GM21447 (cell line): Measurements from ENCODE around the gene LGR5.
"Not testable (repeated sequence)": the region's sequence is repeated elsewhere in the genome, so short reads cannot be mapped to it uniquely, and the experiment has no call there.

Experiments
- ATAC-seq: cut with Tn5 transposase; IDR thresholded peaks from one replicate; pipeline ENCODE4 v1.9.1; 2021; ENCODE audit not compliant: unreplicated experiment

Gene LGR5

GRCh38 chr12:71472441-71472911 lies 32.9 kb downstream of the LGR5 start:
- no peak for ATAC-seq

GRCh38 chr12:71474791-71475190 lies 35.2 kb downstream of the LGR5 start:
- no peak for ATAC-seq

GRCh38 chr12:71475280-71475679 lies 35.7 kb downstream of the LGR5 start:
- ATAC-seq, result no peak

DNA sequence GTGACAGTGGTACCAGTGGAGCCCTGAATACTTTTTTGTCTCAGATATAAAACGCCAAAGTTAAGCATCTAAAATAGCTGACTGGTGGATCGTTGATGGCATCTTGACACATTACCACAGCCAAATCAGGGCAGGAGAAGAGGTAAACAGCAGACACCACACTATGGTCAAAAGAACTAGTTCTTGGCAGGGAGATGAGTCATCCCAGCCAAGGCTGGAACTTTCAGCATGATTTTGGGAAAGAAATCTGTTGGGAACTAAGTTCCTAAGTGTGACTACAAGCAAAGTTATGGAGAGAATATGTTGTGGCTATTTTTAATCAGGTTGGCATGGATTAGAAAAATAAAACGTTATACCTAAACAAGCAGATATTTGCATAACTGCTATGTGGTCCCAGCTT lies 36.9 kb downstream of the LGR5 start:
- no peak for ATAC-seq

GRCh38 chr12:71477609-71478008 lies 38.0 kb downstream of the LGR5 start:
- ATAC-seq, result no peak

DNA sequence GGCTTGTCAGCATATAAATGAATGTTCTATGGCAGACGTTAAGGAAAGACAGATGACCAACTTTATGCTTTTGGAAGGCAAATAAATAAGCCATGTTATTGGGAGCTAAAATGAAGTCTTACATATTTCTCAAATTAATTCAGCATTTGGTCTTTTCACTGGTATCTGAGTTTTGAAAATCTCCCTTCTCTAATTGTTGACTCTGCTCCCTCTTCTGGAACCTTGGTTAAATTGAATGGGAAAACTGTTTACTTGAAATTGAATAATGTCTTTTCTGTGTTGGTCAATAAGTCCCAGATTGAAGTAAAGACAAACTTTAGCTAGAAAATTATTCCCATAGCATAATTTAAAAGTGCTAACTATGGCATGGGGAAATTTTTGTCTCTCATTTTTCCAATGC lies 38.7 kb downstream of the LGR5 start:
- ATAC-seq, result no peak

DNA sequence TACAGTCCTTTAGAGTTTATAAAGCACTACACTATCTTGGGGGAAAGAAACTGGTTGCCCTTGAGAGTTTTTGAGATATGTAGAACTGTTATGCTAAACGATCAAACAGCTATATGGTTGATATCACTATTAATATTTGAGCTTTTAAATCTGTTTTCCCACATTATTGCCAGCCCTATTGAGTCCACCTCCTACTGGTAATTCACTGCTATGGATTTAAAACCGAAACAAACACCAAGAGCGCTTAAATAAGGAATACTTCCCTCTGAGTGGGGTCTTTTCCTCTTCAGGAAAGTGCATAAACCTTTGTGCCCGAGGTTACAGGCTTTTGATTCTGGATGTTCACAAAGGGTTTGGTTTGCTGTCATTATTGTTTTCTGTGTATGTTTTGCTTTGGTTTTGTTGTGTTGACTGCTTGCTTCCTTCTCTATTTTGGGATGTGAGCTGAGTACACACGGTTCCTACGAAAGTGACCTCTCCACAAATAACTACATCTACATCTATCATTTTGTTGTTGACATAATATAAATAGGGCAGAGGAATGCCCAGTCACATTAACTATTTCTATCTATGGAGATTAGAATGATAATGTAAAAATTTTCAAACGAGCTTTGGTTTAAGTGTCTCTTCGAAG lies 44.8 kb downstream of the LGR5 start:
- no peak for ATAC-seq

DNA sequence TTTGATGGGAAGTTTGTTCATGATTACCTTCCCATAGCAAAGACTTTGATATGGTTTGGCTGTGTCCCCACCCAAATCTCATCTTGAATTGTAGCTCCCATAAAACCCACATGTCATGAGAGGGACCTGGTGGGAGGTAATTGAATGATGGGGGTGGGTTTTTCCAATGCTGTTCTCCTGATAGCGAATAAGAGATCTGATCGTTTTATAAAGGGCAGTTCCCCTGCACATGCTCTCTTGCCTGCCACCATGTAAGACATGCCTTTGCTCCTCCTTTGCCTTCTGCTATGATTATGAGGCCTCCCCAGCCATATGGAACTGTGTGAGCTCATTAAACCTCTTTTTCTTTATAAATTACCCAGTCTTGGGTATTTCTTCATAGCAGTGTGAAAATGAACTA lies 51.2 kb downstream of the LGR5 start:
- not testable (repeated sequence) for ATAC-seq

DNA sequence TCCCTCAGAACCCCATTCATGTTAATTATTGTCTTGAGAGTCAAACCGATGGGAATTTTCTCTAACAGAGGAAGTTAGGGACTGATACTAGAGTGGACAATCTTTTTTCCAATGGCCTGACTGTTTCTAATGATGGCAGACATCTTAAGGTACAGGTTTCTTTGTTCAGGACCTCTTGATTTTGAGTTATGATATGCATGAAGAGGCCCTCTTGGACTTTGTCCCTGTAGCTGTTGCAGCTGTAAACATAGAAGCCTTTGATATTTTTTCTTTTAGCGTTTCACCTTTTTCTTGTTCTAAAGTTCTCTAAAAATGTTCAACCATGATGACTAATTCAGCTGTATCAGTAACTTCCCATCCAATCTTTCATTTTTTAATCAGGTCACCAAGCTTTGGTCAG lies 53.0 kb downstream of the LGR5 start:
- ATAC-seq, result no peak

DNA sequence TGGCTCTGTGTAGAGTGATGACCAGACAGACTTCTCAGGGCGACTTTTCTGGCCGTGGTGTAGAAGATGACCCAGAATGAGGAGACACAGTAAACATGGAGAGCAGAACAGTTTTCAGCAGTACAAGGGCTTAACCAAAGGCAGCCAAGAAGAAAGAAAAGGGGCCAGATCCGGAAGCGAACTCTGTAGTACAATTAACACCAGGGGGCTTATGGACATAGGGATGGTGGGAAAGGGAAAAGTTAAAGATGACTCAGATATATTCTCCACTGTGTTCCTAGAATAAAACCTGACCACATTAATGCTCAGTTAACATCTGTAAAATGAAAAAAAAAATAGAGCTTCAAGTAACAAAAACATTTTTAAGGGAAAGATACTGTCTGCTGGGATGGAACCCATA lies 60.2 kb downstream of the LGR5 start:
- no peak for ATAC-seq

- no peak for ATAC-seq
Observed at GRCh38 chr12:71503579-71504391, 64.2 kb downstream of the LGR5 start.

GRCh38 chr12:71504476-71504875 lies 64.9 kb downstream of the LGR5 start:
- no peak for ATAC-seq

GRCh38 chr12:71509705-71510104 lies 70.1 kb downstream of the LGR5 start:
- ATAC-seq, result no peak

- ATAC-seq, result no peak
Observed at GRCh38 chr12:71517145-71517846, 77.7 kb downstream of the LGR5 start.

DNA sequence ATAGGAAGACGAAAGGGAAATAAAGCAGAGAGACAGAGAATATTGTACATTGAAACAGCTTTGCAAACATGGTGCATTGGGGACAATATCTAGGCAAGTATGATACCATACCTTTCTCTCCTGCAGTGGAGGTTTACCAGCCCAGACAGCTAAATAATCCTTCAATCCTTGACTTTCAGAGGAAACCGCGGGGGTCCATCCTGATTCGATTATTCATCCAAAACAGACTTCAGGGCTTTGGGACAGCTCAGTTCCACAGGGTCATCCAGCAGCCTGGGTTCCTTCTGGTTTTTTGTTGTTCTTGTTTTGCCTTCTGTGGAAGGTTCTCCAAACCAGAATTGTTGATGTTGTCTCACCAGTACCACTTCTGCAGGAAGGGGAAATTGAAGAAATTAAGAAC lies 81.5 kb downstream of the LGR5 start:
- ATAC-seq, result no peak

GRCh38 chr12:71524626-71525025 lies 85.0 kb downstream of the LGR5 start:
- no peak for ATAC-seq

- ATAC-seq, result no peak
Observed at GRCh38 chr12:71533703-71534102, 94.1 kb downstream of the LGR5 start.

DNA sequence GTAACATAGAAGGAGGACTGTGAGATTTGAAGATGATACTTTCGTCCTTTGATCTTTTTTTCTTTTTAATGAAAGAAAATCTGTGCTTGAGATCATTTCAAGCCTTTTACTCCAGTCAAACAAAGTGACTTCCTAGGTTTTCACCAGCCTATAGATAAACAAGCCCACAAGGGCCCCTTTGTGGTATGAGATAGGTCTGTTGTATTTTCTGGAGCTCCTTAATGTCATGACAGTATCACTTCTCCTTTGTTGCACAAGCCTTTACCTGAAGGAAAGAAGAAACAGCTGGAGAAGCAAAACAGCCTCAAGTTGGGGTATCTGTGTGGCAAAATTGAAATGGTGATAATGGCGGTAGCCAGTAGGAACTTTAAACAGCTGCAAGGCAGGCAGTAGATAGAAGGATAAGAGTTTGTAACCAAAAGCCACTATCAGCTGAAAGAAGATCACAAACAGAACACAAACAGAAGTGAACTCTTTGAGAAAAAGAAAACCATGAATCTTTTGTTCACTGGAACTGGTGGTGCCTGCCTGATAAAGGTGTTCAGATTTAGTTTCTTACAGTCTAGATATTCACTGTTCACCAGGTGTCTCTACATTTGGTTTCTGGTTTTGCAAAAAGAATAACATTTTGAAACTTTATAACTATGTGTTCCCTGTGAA lies 96.8 kb downstream of the LGR5 start:
- ATAC-seq, result no peak

DNA sequence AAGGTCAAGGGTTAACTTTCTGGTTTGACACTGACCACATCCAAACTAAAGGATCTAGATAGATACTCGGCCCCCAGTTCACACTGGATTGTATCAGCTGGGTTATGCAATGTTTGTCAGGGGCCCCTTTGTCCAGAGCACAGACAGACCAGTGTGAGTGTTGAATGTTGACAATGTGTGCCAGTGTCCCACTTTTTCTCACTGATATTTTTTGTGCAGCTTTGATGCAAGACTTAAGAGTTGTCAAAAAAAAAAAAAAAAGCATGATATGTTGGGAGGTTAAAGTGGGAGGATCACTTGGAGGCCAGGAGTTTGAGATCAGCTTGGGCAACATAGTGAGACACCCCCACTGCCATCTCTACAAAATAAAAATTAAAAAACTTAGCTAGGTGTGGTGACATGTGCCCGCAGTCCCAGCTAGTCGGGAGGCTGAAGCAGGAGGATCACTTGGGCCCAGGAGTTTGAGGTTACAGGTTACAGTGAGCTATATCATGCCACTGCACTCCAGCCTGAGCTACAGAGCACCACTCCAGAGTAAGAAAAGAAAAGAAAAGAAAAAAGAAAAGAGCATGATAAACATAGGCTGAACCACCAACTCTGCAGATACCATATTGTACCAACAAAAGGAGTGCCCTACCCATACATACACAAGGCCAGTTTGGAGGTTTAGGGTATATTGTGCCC lies 97.5 kb downstream of the LGR5 start:
- no peak for ATAC-seq

GRCh38 chr12:71538807-71539206 lies 99.2 kb downstream of the LGR5 start:
- no peak for ATAC-seq

DNA sequence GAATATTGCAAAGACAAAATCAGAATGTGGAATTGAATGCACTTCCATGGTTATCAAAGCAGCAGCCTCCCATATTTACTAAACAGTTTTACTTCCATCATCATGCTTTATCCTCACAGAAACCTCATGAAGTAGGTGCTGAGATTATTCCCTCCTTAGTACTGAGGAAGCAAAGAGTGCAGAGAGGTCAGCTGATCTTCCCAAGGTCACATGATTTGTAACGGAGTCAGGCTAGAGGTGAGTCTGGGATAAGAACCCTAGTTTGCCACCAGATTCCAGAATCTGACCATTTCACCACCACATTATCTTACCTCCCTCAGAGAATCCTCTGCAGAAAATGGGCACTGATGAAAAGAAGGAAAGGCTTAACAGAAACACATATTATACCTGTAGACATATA lies 102.0 kb downstream of the LGR5 start:
- ATAC-seq, result no peak
